Esophagus muscularis mucosa (tissue), 4 donors: Measurements from ENCODE around the gene PDE4D. TPM values are rescaled to one million over a fixed set of nuclear protein-coding genes. Genes with fewer than 3 reads are reported as not detected.

ENCODE experiments used
- DNase-seq: peaks from one replicate; pipeline ENCODE4 v3.0.0-alpha.2; 2017; ENCODE audit errors: extremely low spot score
- H3K27ac ChIP-seq, 4 donors: fragments of 200-600 bp; sonication (generic); replicated peaks in 1 of 4; 1 replicate in 3 of 4; 2 replicates in 1 of 4; pipeline ENCODE4 v1.5.1; 2016 to 2019; ENCODE audit warnings: mild to moderate bottlenecking in 1 of 4
- H3K27me3 ChIP-seq, 4 donors: fragments of 200-600 bp; sonication (generic); one replicate each; pipeline versions ENCODE4 v1.5.1 to v1.6.0; 2016 to 2019
- H3K36me3 ChIP-seq, 4 donors: fragments of 200-600 bp; sonication (generic); one replicate each; pipeline ENCODE4 v1.5.1; 2016 to 2019
- H3K4me1 ChIP-seq, 4 donors: fragments of 200-600 bp; sonication (generic); one replicate each; pipeline ENCODE4 v1.5.1; 2016 to 2019
- H3K4me3 ChIP-seq, 4 donors: fragments of 200-600 bp; sonication (generic); 1 replicate in 2 of 4; 2 replicates in 2 of 4; pipeline ENCODE4 v1.5.1; 2016 to 2019; ENCODE audit warnings: mild to moderate bottlenecking in 4 of 4, moderate library complexity in 1 of 4
- H3K9me3 ChIP-seq, 4 donors: fragments of 200-600 bp; sonication (generic); 1 replicate in 3 of 4; 2 replicates in 1 of 4; pipeline ENCODE4 v1.5.1; 2016 to 2019
- CTCF ChIP-seq, 3 experiments: fragments of 200-600 bp in 2 of 3; fragments of 450-650 bp in 1 of 3; sonication (generic) in 2 of 3; IDR thresholded peaks; one replicate each; pipeline ENCODE4 v1.5.1; 2017 to 2019; ENCODE audit warnings: antibody characterized with exemption in 3 of 3, mild to moderate bottlenecking in 2 of 3, moderate library complexity in 1 of 3
- EP300 ChIP-seq: sonication (generic); formaldehyde crosslinking; IDR thresholded peaks from one replicate; pipeline ENCODE4 v1.6.1; 2017; ENCODE audit warnings: antibody characterized with exemption
- POLR2A ChIP-seq: fragments of 450-650 bp; IDR thresholded peaks from one replicate; pipeline ENCODE4 v1.6.1; 2017; ENCODE audit warnings: antibody characterized with exemption, moderate library complexity, mild to moderate bottlenecking, low read depth
- POLR2AphosphoS5 ChIP-seq, 2 donors: sonication (generic); formaldehyde crosslinking; IDR thresholded peaks; one replicate each; pipeline ENCODE4 v1.6.1; 2017; ENCODE audit warnings: antibody characterized with exemption in 2 of 2
- WGBS: methylation state at CpG from one replicate; pipeline ENCODE4 v1.1.5; 2018; 5-methylcytosine and 5-hydroxymethylcytosine counted together
- intact Hi-C: fragments of 100-400 bp; cut with DNase I; formaldehyde crosslinking; loops from one replicate; pipeline ENCODE4 v1.15.1; 2023
- total RNA-seq, 4 donors: library from RNA; depleted of rRNA; stranded (reverse); fragments of >200 nt; gene quantifications; one replicate each; pipeline versions ENCODE4 v1.1.0 to v1.2.1, GENCODE V29; 2016

The PDE4D gene
- total RNA-seq, 4 donors from 2014 or later, result 39.2 to 87.0 (median 50.2) TPM

- intact Hi-C loops, result no loop called here
- Histone ChIP-seq H3K4me1 (peaks cover 0 to 10% (median 0%) of the 10 kb centered on the region in 4 donors), H3K9me3 (no peaks in the 10 kb centered on the region), H3K27ac (no peak overlapping the region), H3K4me3 (no peak overlapping the region), H3K27me3 (no peaks in the 10 kb centered on the region), H3K36me3 (no peaks in the 10 kb centered on the region)
- TF ChIP-seq CTCF (IDR thresholded peaks at IDR 0.05) (no peak), POLR2A (no peak), EP300 (no peak), POLR2AphosphoS5 (IDR thresholded peaks at IDR 0.05) (no peak)
- DNase-seq, result no peak
- WGBS, result 90% methylated on average over 4 of the region's 4 CpGs
These were observed 608.1 kb downstream of the PDE4D start for GRCh38 chr5:59285300-59286016.

- Histone ChIP-seq H3K36me3 (no peaks in the 10 kb centered on the region), H3K27me3 (no peaks in the 10 kb centered on the region), H3K4me1 (peaks cover 0 to 10% (median 0%) of the 10 kb centered on the region in 4 donors), H3K27ac (no peak overlapping the region), H3K9me3 (no peaks in the 10 kb centered on the region), H3K4me3 (no peak overlapping the region)
- 55% methylated on average over 1 of the region's 1 CpG for WGBS
- no peak for DNase-seq
- TF ChIP-seq POLR2AphosphoS5 (IDR thresholded peaks at IDR 0.05) (no peak), POLR2A (no peak), EP300 (no peak), CTCF (IDR thresholded peaks at IDR 0.05) (no peak)
- intact Hi-C loops, result no loop called here
These were observed 610.8 kb downstream of the PDE4D start for GRCh38 chr5:59282726-59283125.

- H3K9me3 ChIP-seq, result no peaks in the 10 kb centered on the region
- no peaks in the 10 kb centered on the region for H3K27me3 ChIP-seq
- no peak overlapping the region for H3K27ac ChIP-seq
- intact Hi-C loops, result loop anchor here (5.0 kb wide), 2 partner anchors 77 to 88 kb away; no protein-coding TSS in a partner anchor
- H3K4me1 ChIP-seq, result peaks cover 6 to 17% (median 14%) of the 10 kb centered on the region in 4 donors
- TF ChIP-seq EP300, result no peak
- TF ChIP-seq POLR2A, result no peak
- no peak for TF ChIP-seq CTCF (IDR thresholded peaks at IDR 0.05)
- no peak for TF ChIP-seq POLR2AphosphoS5 (IDR thresholded peaks at IDR 0.05)
- 99% methylated on average over 2 of the region's 2 CpGs for WGBS
- H3K4me3 ChIP-seq, result no peak overlapping the region
- H3K36me3 ChIP-seq, result no peaks in the 10 kb centered on the region
- no peak for DNase-seq
These were observed 613.5 kb downstream of the PDE4D start for GRCh38 chr5:59279979-59280378.

- intact Hi-C loops, result loop anchor here (5.0 kb wide), 2 partner anchors 80 to 85 kb away; no protein-coding TSS in a partner anchor
- TF ChIP-seq EP300 (no peak), POLR2A (no peak), POLR2AphosphoS5 (IDR thresholded peaks at IDR 0.05) (peak in 1 of 2 donors; percentile 26), CTCF (IDR thresholded peaks at IDR 0.05) (no peak)
- WGBS, result 25% methylated on average over 5 of the region's 5 CpGs
- H3K4me1 ChIP-seq, result peaks cover 11 to 23% (median 18%) of the 10 kb centered on the region in 4 donors
- no peaks in the 10 kb centered on the region for H3K27me3 ChIP-seq
- H3K9me3 ChIP-seq, result no peaks in the 10 kb centered on the region
- peak overlapping the region in 1 of 4 donors; percentile 60 for H3K4me3 ChIP-seq
- H3K27ac ChIP-seq, result peak overlapping the region; percentile 83 to 89 (median 84)
- no peaks in the 10 kb centered on the region for H3K36me3 ChIP-seq
- DNase-seq, result no peak
These were observed 616.6 kb downstream of the PDE4D start for GRCh38 chr5:59276917-59277372.
